K562 (cell line): ENCODE data around the gene PTPRG. TPM values are rescaled to one million over a fixed set of nuclear protein-coding genes. Genes with fewer than 3 reads are reported as not detected.

Experiments used
- ATAC-seq: fragments of 200-7000 bp; cut with Tn5 transposase; 3 replicates; pipeline ENCODE4 v1.9.1; 2020; ENCODE audit warnings: moderate library complexity
- BruUV-seq: library from RNA; stranded (reverse); fragments of 400-500 nt; replicated peaks from 2 replicates; lab custom pipeline; 2021; lab: Mats Ljungman, UMichigan
- CTCF ChIA-PET: fragments of 300-600 bp; formaldehyde crosslinking; extraction: SDS; loops from one replicate; lab custom pipeline; 2021; ENCODE audit warnings: low intra/inter-chr PET ratio; lab: Yijun Ruan, JAX
- POLR2A ChIA-PET: fragments of 300-600, 350-650 bp; sonication (Branson Sonifier 250); formaldehyde crosslinking; extraction: SDS; loops from one replicate; lab custom pipeline; 2021; ENCODE audit warnings: antibody characterized with exemption, inconsistent platforms; lab: Yijun Ruan, JAX
- DNase-seq, 4 experiments: peaks; one replicate each; pipeline versions ENCODE4 v3.0.0 to v3.0.0-alpha.2; 2011 to 2018; ENCODE audit warnings: low spot score in 3 of 4, mixed read lengths in 3 of 4; ENCODE audit errors: extremely low read depth in 1 of 4
- FAIRE-seq: peaks from 2 replicates; lab custom pipeline; 2011; peaks lifted over from hg19 to GRCh38; lab: Jason Lieb, UNC
- H2AFZ ChIP-seq: 2 replicates; pipeline ENCODE4 v1.6.0; 2011; ENCODE audit warnings: low read depth, low read length, control low read depth, inconsistent platforms
- H3K27ac ChIP-seq: fragments of 200-600 bp; 3 replicates; pipeline ENCODE4 v1.8.0; 2011; ENCODE audit warnings: low read depth, mild to moderate bottlenecking, control low read depth, inconsistent platforms, low read length, moderate library complexity, mixed read lengths; ENCODE audit errors: extremely low read depth
- H3K27me3 ChIP-seq, 2 experiments: fragments of 300-600 bp in 1 of 2; 2 replicates in 1 of 2; 3 replicates in 1 of 2; pipeline versions ENCODE4 v1.6.0 to v1.8.0; 2011; ENCODE audit warnings: inconsistent platforms in 2 of 2, low read length in 2 of 2, mild to moderate bottlenecking in 1 of 2, mixed read lengths in 1 of 2, moderate library complexity in 1 of 2; ENCODE audit not compliant: control insufficient read depth in 2 of 2, insufficient read depth in 2 of 2
- H3K36me3 ChIP-seq: fragments of 300-600 bp; 3 replicates; pipeline ENCODE4 v1.8.0; 2011; ENCODE audit warnings: mild to moderate bottlenecking, low read length, inconsistent platforms; ENCODE audit not compliant: control insufficient read depth, insufficient read depth
- H3K4me1 ChIP-seq, 2 experiments: fragments of 200-600 bp in 1 of 2; replicated peaks in 1 of 2; 2 replicates in 1 of 2; 3 replicates in 1 of 2; pipeline versions ENCODE4 v1.5.1 to v1.8.0; 2011; ENCODE audit warnings: inconsistent platforms in 2 of 2, low read length in 2 of 2, mild to moderate bottlenecking in 1 of 2, mixed read lengths in 1 of 2, moderate library complexity in 1 of 2; ENCODE audit not compliant: control insufficient read depth in 2 of 2, insufficient read depth in 2 of 2
- H3K4me2 ChIP-seq: 2 replicates; pipeline ENCODE4 v1.6.1; 2011; ENCODE audit warnings: low read length, control low read depth, inconsistent platforms, mixed read lengths; ENCODE audit not compliant: insufficient read depth
- H3K4me3 ChIP-seq: fragments of 200-600 bp; sonication (generic), shearing (Covaris generic); 2 replicates; pipeline ENCODE4 v1.5.1; 2016; ENCODE audit warnings: control low read depth, inconsistent platforms
- H3K79me2 ChIP-seq: fragments of 200-600 bp; 3 replicates; pipeline ENCODE4 v1.8.0; 2011; ENCODE audit warnings: low read length, inconsistent platforms; ENCODE audit not compliant: control insufficient read depth, insufficient read depth
- H3K9ac ChIP-seq, 2 experiments: 2 replicates each; pipeline versions ENCODE4 v1.6.0 to v1.6.1; 2011; ENCODE audit warnings: low read depth in 2 of 2, low read length in 2 of 2, control low read depth in 1 of 2, inconsistent platforms in 1 of 2, mild to moderate bottlenecking in 1 of 2, mixed read lengths in 1 of 2; ENCODE audit not compliant: insufficient read depth in 1 of 2
- H3K9me1 ChIP-seq: one replicate; pipeline ENCODE4 v1.6.0; 2011; ENCODE audit warnings: inconsistent platforms, mild to moderate bottlenecking, low read length, moderate library complexity; ENCODE audit not compliant: control insufficient read depth, insufficient read depth
- H3K9me3 ChIP-seq: replicated peaks from 2 replicates; pipeline ENCODE4 v1.5.1; 2011; ENCODE audit warnings: low read depth, low read length, inconsistent platforms; ENCODE audit not compliant: control insufficient read depth, insufficient read depth
- H4K20me1 ChIP-seq: replicated peaks from 2 replicates; pipeline ENCODE4 v1.6.1; 2011; ENCODE audit warnings: low read length, inconsistent platforms, mixed read lengths; ENCODE audit not compliant: control insufficient read depth, insufficient read depth
- GATA2 ChIP-seq: sonication (generic); formaldehyde crosslinking; IDR thresholded peaks from 2 replicates; pipeline ENCODE4 v1.4.0; 2020; ENCODE audit warnings: mild to moderate bottlenecking, missing genetic modification reagents
- KDM1A ChIP-seq, 2 experiments: fragments of 450-650 bp; IDR thresholded peaks; 2 replicates each; pipeline ENCODE4 v1.6.1; 2016; ENCODE audit warnings: mild to moderate bottlenecking in 2 of 2
- MYNN ChIP-seq, 2 experiments: sonication (generic); formaldehyde crosslinking in 1 of 2; IDR thresholded peaks; 2 replicates each; pipeline versions ENCODE4 v1.5.0 to v1.6.1; 2016 to 2020; ENCODE audit warnings: antibody characterized with exemption in 1 of 2, missing genetic modification reagents in 1 of 2
- SIRT6 ChIP-seq: IDR thresholded peaks from one replicate; pipeline ENCODE4 v1.6.1; 2012; ENCODE audit warnings: low read depth, mild to moderate bottlenecking, control low read depth, inconsistent platforms, low read length, moderate library complexity
- SIX5 ChIP-seq, 2 experiments: IDR thresholded peaks; 2 replicates each; pipeline ENCODE4 v1.6.1; 2011; ENCODE audit warnings: low read length in 2 of 2, borderline replicate concordance in 1 of 2, low read depth in 1 of 2, mild to moderate bottlenecking in 1 of 2, moderate library complexity in 1 of 2; ENCODE audit not compliant: insufficient read depth in 1 of 2
- TAF1 ChIP-seq: IDR thresholded peaks from 2 replicates; pipeline ENCODE4 v1.6.1; 2011; ENCODE audit warnings: mild to moderate bottlenecking, low read length, moderate library complexity; ENCODE audit not compliant: insufficient read depth, control insufficient read depth, severe bottlenecking; ENCODE audit errors: extremely low read depth
- TBP ChIP-seq: optimal IDR thresholded peaks from 2 replicates; pipeline ENCODE3; 2011; ENCODE audit warnings: low read depth, low read length, improper control_type of control experiment
- WHSC1 ChIP-seq: IDR thresholded peaks from one replicate; pipeline ENCODE4 v1.6.1; 2012; ENCODE audit warnings: low read length, control low read depth, inconsistent platforms
- ZNF274 ChIP-seq: IDR thresholded peaks from 2 replicates; pipeline ENCODE4 v1.6.1; 2011; ENCODE audit warnings: low read depth, mild to moderate bottlenecking, low read length, moderate library complexity, borderline replicate concordance
- WGBS: fragments of 100-300 bp; shearing (Covaris generic); methylation state at CpG from one replicate; pipeline ENCODE4 v1.1.6; 2016; ENCODE audit warnings: low coverage, mixed read lengths; ENCODE audit not compliant: insufficient coverage; ENCODE audit errors: missing lambda C conversion rate; 5-methylcytosine and 5-hydroxymethylcytosine counted together
- in situ Hi-C: fragments of 300-500 bp; cut with MboI; formaldehyde crosslinking; loops from 4 replicates; pipeline ENCODE4 v1.15.0; 2018; ENCODE audit warnings: inconsistent platforms, mixed read lengths
- intact Hi-C: fragments of 100-400 bp; cut with micrococcal nuclease; formaldehyde crosslinking; loops from 2 replicates; pipeline ENCODE4 v1.14.2; 2022
- polyA plus RNA-seq, 8 experiments: library from polyadenylated mRNA; depleted of rRNA in 4 of 8; stranded (reverse) in 5 of 8; unstranded in 3 of 8; fragments of >200 nt; fragmentation: Nextera tagmentation in 2 of 8; fragmentation: Illumina TruSeq in 1 of 8; extraction: Ambion mirVana in 2 of 8; extraction: Trizol in 1 of 8; gene quantifications; 2 replicates each; pipeline versions ENCODE4 v1.2.1 to v1.2.3, GENCODE V29; 2011 to 2014; ENCODE audit warnings: inconsistent platforms in 1 of 8, missing spikeins in 1 of 8
- total RNA-seq, 7 experiments: library from RNA; depleted of rRNA in 6 of 7; stranded (reverse); fragments of >200 nt in 6 of 7; fragmentation: Illumina TruSeq in 2 of 7; extraction: Trizol in 2 of 7; gene quantifications; 2 replicates each; pipeline versions ENCODE4 v1.2.1 to v1.2.3, GENCODE V29; 2011 to 2021; ENCODE audit warnings: low replicate concordance in 1 of 7
- TF ChIP-seq, protein P1 (sequence below): sonication (generic); formaldehyde crosslinking; IDR thresholded peaks from 2 replicates; pipeline ENCODE4 v1.8.0; 2022; ENCODE audit warnings: mild to moderate bottlenecking, missing genetic modification reagents
- TF ChIP-seq, protein P2 (sequence below): fragments of 450-650 bp; IDR thresholded peaks from 2 replicates; pipeline ENCODE4 v1.6.1; 2016; ENCODE audit warnings: low read depth

The PTPRG gene
- total and polyA plus RNA-seq, 9 of the 15 experiments (the other 6 are each of a cell fraction or from before 2014, with no cell fraction given) = 0.16 TPM; not detected in 8

DNA sequence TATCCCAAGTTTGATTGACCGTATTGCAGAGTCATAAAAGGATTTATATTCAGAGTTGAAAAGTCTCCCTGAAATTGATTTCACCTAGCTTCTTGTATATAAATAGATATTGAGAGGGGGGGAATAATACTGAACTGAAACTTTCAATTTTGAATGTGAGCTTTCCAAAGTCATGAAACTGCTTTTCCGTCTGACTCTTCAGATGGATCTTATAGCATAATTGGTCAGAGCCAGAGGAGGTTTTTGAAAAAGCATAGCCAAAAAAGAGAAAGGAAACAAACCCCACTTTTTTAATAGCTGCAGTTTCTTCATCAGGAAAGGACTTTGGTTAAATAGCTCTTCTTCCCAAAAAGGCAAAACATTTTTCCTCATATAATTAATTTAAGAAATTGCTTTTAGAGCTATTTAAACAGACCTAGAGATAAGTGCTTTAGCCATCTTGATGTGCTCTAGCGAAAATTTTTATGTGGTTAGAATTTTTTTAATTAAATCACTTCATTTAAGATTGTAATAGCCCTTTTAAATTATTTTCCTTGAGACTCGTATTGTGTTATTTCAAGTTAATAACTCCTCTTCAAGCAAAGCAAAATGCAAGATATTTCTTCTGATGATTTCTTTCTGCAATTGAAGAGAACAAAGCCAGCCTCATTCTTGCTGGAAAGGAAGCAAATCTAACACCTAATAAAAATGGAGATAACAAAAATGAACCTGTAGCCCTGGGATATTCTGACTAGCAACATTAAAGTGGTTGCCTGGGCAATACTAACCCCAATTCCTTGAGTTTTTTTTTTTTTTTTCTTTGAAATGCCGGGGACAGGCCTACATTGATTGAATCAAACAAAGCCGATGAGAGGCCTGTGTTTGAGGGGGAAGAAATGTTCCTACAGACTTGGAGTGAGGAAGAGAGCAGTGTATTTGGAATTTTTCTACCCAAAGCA lies 173.6 kb downstream of the PTPRG start:
- H3K9me1 ChIP-seq = no peaks in the 10 kb centered on the region
- no peaks in the 10 kb centered on the region for H4K20me1 ChIP-seq
- in situ Hi-C loops = no loop called here
- H3K4me2 ChIP-seq = no peak overlapping the region
- no peaks in the 10 kb centered on the region for H3K9me3 ChIP-seq
- no peaks in the 10 kb centered on the region for H3K36me3 ChIP-seq
- no peaks in the 10 kb centered on the region for H3K27me3 ChIP-seq
- ChIA-PET POLR2A (no interaction called here), CTCF (no interaction called here)
- intact Hi-C loops = no loop called here
- no peak overlapping the region for H3K27ac ChIP-seq
- no peaks in the 10 kb centered on the region for H3K4me1 ChIP-seq
- FAIRE-seq = no peak
- no peak overlapping the region for H2AFZ ChIP-seq
- H3K79me2 ChIP-seq = no peaks in the 10 kb centered on the region
- no peak overlapping the region for H3K4me3 ChIP-seq
- no peak for DNase-seq
- ATAC-seq = no peak
- H3K9ac ChIP-seq = no peak overlapping the region
- BruUV-seq = no TSS peak
- WGBS = 0% methylated on average over 6 of the region's 6 CpGs
- TF ChIP-seq GATA2 (CRISPR knock-in tag) = no peak
- TF ChIP-seq, protein P1, sequence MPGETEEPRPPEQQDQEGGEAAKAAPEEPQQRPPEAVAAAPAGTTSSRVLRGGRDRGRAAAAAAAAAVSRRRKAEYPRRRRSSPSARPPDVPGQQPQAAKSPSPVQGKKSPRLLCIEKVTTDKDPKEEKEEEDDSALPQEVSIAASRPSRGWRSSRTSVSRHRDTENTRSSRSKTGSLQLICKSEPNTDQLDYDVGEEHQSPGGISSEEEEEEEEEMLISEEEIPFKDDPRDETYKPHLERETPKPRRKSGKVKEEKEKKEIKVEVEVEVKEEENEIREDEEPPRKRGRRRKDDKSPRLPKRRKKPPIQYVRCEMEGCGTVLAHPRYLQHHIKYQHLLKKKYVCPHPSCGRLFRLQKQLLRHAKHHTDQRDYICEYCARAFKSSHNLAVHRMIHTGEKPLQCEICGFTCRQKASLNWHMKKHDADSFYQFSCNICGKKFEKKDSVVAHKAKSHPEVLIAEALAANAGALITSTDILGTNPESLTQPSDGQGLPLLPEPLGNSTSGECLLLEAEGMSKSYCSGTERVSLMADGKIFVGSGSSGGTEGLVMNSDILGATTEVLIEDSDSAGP (CRISPR knock-in tag) = no peak
- no peak for TF ChIP-seq ZNF274
- no peak for TF ChIP-seq MYNN (IDR thresholded peaks at IDR 0.05)
- no peak for TF ChIP-seq MYNN (CRISPR knock-in tag; IDR thresholded peaks at IDR 0.05)
- TF ChIP-seq SIX5 (IDR thresholded peaks at IDR 0.05; ENCODE audit: borderline replicate concordance in 1 of 2, insufficient read depth in 1 of 2, low read depth in 1 of 2, low read length in 2 of 2) = no peak
- no peak for TF ChIP-seq WHSC1
- no peak for TF ChIP-seq TBP
- TF ChIP-seq KDM1A (IDR thresholded peaks at IDR 0.05) = no peak
- TF ChIP-seq TAF1 = no peak
- TF ChIP-seq SIRT6 = no peak
- TF ChIP-seq, protein P2, sequence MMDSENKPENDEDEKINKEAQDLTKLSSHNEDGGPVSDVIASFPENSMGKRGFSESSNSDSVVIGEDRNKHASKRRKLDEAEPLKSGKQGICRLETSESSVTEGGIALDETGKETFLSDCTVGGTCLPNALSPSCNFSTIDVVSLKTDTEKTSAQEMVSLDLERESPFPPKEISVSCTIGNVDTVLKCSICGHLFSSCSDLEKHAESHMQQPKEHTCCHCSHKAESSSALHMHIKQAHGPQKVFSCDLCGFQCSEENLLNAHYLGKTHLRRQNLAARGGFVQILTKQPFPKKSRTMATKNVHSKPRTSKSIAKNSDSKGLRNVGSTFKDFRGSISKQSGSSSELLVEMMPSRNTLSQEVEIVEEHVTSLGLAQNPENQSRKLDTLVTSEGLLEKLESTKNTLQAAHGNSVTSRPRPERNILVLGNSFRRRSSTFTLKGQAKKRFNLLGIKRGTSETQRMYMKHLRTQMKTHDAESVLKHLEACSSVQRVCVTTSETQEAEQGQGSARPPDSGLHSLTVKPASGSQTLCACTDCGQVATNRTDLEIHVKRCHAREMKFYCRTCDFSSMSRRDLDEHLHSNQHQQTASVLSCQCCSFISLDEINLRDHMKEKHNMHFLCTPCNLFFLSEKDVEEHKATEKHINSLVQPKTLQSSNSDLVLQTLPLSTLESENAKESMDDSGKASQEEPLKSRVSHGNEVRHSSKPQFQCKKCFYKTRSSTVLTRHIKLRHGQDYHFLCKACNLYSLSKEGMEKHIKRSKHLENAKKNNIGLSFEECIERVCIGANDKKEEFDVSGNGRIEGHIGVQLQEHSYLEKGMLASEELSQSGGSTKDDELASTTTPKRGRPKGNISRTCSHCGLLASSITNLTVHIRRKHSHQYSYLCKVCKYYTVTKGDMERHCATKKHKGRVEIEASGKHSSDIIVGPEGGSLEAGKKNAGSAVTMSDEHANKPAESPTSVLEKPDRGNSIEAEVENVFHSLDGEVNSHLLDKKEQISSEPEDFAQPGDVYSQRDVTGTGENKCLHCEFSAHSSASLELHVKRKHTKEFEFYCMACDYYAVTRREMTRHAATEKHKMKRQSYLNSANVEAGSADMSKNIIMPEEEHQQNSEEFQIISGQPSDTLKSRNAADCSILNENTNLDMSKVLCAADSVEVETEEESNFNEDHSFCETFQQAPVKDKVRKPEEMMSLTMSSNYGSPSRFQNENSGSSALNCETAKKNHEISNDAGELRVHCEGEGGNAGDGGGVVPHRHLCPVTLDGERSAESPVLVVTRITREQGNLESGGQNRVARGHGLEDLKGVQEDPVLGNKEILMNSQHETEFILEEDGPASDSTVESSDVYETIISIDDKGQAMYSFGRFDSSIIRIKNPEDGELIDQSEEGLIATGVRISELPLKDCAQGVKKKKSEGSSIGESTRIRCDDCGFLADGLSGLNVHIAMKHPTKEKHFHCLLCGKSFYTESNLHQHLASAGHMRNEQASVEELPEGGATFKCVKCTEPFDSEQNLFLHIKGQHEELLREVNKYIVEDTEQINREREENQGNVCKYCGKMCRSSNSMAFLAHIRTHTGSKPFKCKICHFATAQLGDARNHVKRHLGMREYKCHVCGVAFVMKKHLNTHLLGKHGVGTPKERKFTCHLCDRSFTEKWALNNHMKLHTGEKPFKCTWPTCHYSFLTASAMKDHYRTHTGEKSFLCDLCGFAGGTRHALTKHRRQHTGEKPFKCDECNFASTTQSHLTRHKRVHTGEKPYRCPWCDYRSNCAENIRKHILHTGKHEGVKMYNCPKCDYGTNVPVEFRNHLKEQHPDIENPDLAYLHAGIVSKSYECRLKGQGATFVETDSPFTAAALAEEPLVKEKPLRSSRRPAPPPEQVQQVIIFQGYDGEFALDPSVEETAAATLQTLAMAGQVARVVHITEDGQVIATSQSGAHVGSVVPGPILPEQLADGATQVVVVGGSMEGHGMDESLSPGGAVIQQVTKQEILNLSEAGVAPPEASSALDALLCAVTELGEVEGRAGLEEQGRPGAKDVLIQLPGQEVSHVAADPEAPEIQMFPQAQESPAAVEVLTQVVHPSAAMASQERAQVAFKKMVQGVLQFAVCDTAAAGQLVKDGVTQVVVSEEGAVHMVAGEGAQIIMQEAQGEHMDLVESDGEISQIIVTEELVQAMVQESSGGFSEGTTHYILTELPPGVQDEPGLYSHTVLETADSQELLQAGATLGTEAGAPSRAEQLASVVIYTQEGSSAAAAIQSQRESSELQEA = no peak
